DND-41 (cell line): ENCODE data around the gene ZFP36L2.
"Not testable (repeated sequence)": the region's sequence is repeated elsewhere in the genome, so short reads cannot be mapped to it uniquely, and the experiment has no call there.

ENCODE experiments used
- ATAC-seq: fragments of 200-7000 bp; cut with Tn5 transposase; 3 replicates; pipeline ENCODE4 v1.9.1; 2021; ENCODE audit warnings: low read depth; ENCODE audit not compliant: insufficient read depth
- DNase-seq: peaks from one replicate; pipeline ENCODE4 v3.0.0-alpha.2; 2020
- H2AFZ ChIP-seq: 2 replicates; pipeline ENCODE4 v1.6.0; 2012; ENCODE audit warnings: low read depth, low read length
- H3K27ac ChIP-seq: 2 replicates; pipeline ENCODE4 v1.5.1; 2012; ENCODE audit warnings: low read length, inconsistent platforms
- H3K27me3 ChIP-seq: fragments of 200-600 bp; sonication (generic); 2 replicates; pipeline ENCODE4 v1.6.0; 2012; ENCODE audit warnings: low read length, mild to moderate bottlenecking, inconsistent platforms; ENCODE audit not compliant: insufficient read depth, poor library complexity
- H3K36me3 ChIP-seq: 2 replicates; pipeline ENCODE4 v1.5.1; 2012; ENCODE audit warnings: low read length, inconsistent platforms; ENCODE audit not compliant: insufficient read depth
- H3K4me1 ChIP-seq: 2 replicates; pipeline ENCODE4 v1.5.1; 2012; ENCODE audit warnings: mild to moderate bottlenecking, low read length; ENCODE audit not compliant: insufficient read depth
- H3K4me2 ChIP-seq: 2 replicates; pipeline ENCODE4 v1.6.0; 2012; ENCODE audit warnings: mild to moderate bottlenecking, moderate library complexity, low read length, inconsistent platforms; ENCODE audit not compliant: insufficient read depth
- H3K4me3 ChIP-seq, 2 experiments: fragments of 200-600 bp in 1 of 2; shearing (Covaris generic) in 1 of 2; 2 replicates each; pipeline ENCODE4 v1.5.1; 2012 to 2016; ENCODE audit warnings: inconsistent platforms in 2 of 2, low read length in 2 of 2, mild to moderate bottlenecking in 2 of 2, low read depth in 1 of 2, moderate library complexity in 1 of 2
- H3K79me2 ChIP-seq: 2 replicates; pipeline ENCODE4 v1.6.0; 2012; ENCODE audit warnings: low read length, inconsistent platforms; ENCODE audit not compliant: insufficient read depth
- H3K9ac ChIP-seq: 2 replicates; pipeline ENCODE4 v1.6.0; 2012; ENCODE audit warnings: low read depth, mild to moderate bottlenecking, inconsistent platforms, low read length, moderate library complexity
- H3K9me3 ChIP-seq: 2 replicates; pipeline ENCODE4 v1.5.1; 2012; ENCODE audit warnings: low read length, moderate library complexity, mild to moderate bottlenecking, inconsistent platforms; ENCODE audit not compliant: insufficient read depth, severe bottlenecking
- H4K20me1 ChIP-seq: 2 replicates; pipeline ENCODE4 v1.6.0; 2012; ENCODE audit warnings: low read length; ENCODE audit not compliant: insufficient read depth
- EZH2 ChIP-seq: IDR thresholded peaks from 3 replicates; pipeline ENCODE4 v1.6.1; 2012; ENCODE audit warnings: borderline replicate concordance, low read depth, mild to moderate bottlenecking, moderate library complexity, low read length, inconsistent platforms; ENCODE audit not compliant: severe bottlenecking
- TF ChIP-seq, protein P1 (sequence below): IDR thresholded peaks from 2 replicates; pipeline ENCODE4 v1.5.1; 2012; ENCODE audit warnings: borderline replicate concordance, low read length, moderate library complexity, mild to moderate bottlenecking; ENCODE audit not compliant: poor library complexity, severe bottlenecking; ENCODE audit errors: extremely low read depth

ZFP36L2 gene

DNA sequence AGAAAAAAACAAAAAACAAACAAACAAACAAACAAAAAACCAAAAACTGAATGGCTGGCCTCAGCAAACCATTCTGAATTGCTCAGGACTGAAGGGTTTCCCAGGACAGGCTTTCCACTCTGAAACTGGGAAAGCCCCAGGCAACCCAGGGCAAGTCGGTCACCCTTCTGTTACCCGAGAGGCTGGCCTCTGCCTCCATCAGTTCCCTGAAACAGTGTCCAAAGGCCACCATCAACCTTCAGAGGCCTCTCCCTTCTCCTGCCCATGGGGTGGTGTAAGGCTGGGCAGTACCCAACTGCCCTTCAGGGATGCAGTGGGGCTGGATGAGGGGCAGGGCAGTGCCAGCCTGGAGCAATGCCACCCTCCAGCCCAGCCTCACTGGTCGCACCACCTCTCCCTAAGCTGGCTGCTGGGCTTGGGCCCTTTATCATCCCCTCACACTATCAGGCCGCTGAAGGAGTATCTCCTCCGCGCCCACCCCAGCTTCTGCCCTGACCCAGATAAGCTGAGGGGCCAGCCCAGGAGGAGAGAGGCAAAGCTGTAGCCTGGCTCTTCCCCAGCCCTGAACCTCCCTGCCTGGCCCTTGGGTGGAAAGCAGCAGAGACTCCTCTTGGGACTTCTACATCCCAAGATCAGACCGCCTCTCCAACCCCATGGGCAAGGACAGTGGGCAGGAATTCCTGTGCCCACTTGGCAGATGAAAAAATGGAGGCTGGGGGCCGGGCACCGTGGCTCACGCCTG, 35.9 kb downstream of the ZFP36L2 start:
- no peak for TF ChIP-seq EZH2
- TF ChIP-seq, protein P1, sequence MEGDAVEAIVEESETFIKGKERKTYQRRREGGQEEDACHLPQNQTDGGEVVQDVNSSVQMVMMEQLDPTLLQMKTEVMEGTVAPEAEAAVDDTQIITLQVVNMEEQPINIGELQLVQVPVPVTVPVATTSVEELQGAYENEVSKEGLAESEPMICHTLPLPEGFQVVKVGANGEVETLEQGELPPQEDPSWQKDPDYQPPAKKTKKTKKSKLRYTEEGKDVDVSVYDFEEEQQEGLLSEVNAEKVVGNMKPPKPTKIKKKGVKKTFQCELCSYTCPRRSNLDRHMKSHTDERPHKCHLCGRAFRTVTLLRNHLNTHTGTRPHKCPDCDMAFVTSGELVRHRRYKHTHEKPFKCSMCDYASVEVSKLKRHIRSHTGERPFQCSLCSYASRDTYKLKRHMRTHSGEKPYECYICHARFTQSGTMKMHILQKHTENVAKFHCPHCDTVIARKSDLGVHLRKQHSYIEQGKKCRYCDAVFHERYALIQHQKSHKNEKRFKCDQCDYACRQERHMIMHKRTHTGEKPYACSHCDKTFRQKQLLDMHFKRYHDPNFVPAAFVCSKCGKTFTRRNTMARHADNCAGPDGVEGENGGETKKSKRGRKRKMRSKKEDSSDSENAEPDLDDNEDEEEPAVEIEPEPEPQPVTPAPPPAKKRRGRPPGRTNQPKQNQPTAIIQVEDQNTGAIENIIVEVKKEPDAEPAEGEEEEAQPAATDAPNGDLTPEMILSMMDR, result no peak
- Histone ChIP-seq H3K9ac (no peak overlapping the region), H4K20me1 (no peaks in the 10 kb centered on the region), H3K36me3 (no peaks in the 10 kb centered on the region), H3K4me2 (no peak overlapping the region), H3K27ac (peak overlapping the region; percentile 29), H2AFZ (no peak overlapping the region), H3K79me2 (no peaks in the 10 kb centered on the region), H3K4me3 (no peak overlapping the region), H3K27me3 (no peaks in the 10 kb centered on the region), H3K9me3 (no peaks in the 10 kb centered on the region), H3K4me1 (peaks cover 29% of the 10 kb centered on the region)
- DNase-seq, result no peak
- ATAC-seq, result no peak

DNA sequence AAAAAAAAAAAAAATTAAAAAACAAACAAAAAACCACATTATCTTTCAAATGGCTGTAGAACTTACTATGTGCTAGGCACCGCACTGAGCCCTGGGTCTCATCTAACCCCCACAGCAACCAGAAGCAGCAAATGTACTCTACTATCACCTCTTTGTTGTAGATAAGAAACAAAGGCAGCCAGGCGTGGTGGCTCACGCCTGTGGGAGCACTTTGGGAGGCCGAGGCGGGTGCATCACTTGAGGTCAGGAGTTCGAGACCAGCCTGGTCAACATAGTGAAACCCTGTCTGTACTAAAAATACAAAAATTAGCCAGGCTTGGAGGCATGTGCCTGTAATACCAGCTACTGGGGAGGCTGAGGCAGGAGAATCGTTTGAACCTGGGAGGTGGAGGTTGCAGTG, 36.5 kb downstream of the ZFP36L2 start:
- not testable (repeated sequence) for H4K20me1 ChIP-seq, H3K27ac ChIP-seq, H3K4me2 ChIP-seq, H3K79me2 ChIP-seq, H3K4me3 ChIP-seq, H3K36me3 ChIP-seq, H2AFZ ChIP-seq, DNase-seq, H3K9me3 ChIP-seq, H3K9ac ChIP-seq, H3K27me3 ChIP-seq, ATAC-seq
- H3K4me1 ChIP-seq, result peaks cover 22% of the 10 kb centered on the region

DNA sequence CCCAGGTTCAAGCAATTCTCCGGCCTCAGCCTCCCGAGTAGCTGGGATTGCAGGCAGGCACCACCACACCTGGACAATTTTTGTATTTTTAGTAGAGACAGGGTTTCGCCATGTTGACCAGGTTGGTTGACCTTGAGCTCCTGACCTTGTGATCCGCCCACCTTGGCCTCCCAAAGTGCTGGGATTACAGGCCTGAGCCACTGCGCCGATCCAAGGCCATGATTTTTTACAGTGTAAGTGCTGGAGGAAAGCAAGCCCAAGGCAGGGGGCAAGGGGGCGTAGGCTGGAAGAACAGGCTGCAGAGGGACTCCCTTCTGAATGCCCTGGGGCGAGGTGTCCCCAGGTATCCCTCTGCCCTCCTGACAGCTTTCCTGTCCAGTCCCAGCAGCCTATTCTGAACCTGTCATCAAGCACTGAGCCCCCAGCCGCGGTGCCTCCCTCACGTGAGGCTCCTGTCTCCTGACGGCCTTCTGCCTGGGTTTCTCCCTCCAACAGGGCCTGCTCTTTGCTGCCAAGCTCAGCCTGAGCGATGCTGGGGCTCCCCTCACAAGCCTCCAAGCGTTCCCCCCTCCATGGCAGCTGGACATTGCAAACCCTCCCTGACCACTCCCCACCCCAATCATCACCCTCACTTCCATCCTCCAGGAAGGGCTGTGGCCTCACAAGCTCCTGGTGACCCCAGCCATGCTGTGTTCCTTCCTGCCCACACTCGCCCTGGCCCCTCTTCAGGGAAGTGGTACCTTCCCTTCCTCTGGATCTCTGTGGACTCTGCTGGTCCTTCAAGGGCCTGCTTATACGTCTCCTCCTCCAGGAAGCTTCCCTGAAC, 37.6 kb downstream of the ZFP36L2 start:
- Histone ChIP-seq H3K9ac (no peak overlapping the region), H3K9me3 (no peaks in the 10 kb centered on the region), H2AFZ (no peak overlapping the region), H3K36me3 (no peaks in the 10 kb centered on the region), H4K20me1 (no peaks in the 10 kb centered on the region), H3K27ac (no peak overlapping the region), H3K4me3 (no peak overlapping the region), H3K27me3 (no peaks in the 10 kb centered on the region), H3K79me2 (no peaks in the 10 kb centered on the region), H3K4me1 (peaks cover 12% of the 10 kb centered on the region), H3K4me2 (no peak overlapping the region)
- DNase-seq (no peak), ATAC-seq (no peak)
- no peak for TF ChIP-seq EZH2
- TF ChIP-seq, protein P1, result no peak

DNA sequence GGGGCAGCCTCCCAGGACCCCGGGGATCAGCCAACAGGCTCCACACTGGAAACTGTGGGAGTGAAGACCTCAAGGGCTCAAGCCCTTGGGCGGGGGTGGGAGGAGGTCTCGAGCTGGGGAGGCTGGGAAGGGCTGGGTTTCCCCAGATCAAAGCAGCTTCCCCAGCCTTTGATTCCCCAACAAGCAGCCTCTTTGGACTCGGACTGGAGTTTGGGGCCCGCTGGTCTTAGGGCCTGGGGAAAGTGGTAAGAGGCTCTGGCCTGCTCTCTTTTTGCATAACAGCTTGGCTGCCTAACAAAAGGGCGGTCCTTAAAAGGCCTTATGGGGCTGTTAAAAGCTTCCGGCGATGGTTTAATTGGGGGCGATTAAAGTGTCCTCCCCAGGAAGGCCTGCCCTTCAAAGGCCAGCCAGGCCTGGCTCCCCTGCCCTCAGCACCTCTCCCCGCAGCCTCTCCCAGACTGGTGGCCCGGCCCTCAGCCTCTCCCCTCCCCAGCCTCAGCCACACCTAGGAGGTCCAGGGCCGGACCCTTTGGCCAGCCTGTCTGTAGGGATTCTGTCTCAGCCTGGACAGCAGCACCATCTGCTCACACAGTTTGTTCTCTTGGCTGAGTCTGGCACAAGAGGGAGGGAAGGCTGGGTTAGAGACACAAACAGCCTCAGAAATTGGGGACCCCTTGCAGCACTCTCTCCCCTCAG, 39.6 kb downstream of the ZFP36L2 start:
- no peak overlapping the region for H3K9ac ChIP-seq
- H3K4me3 ChIP-seq, result no peak overlapping the region
- H3K9me3 ChIP-seq, result no peaks in the 10 kb centered on the region
- H4K20me1 ChIP-seq, result no peaks in the 10 kb centered on the region
- ATAC-seq (no peak), DNase-seq (no peak)
- H3K27me3 ChIP-seq, result no peaks in the 10 kb centered on the region
- no peak overlapping the region for H3K4me2 ChIP-seq
- no peak overlapping the region for H2AFZ ChIP-seq
- no peaks in the 10 kb centered on the region for H3K4me1 ChIP-seq
- no peaks in the 10 kb centered on the region for H3K36me3 ChIP-seq
- H3K79me2 ChIP-seq, result no peaks in the 10 kb centered on the region
- TF ChIP-seq, protein P1, result no peak
- TF ChIP-seq EZH2, result no peak
- H3K27ac ChIP-seq, result peak overlapping the region; percentile 46; the same call in 1 of the 2 replicates
